Endothelial cell of umbilical vein (primary cell): ENCODE data around the gene PPP1R1A. TPM values are rescaled to one million over a fixed set of nuclear protein-coding genes. Genes with fewer than 3 reads are reported as not detected.

Experiments
- BruUV-seq: library from RNA; stranded (reverse); fragments of 400-500 nt; replicated peaks from 2 replicates; lab custom pipeline; 2021; lab: Mats Ljungman, UMichigan
- CTCF ChIA-PET: fragments of 300-600, 350-600 bp; sonication (Branson Sonifier 250); formaldehyde crosslinking; loops from one replicate; lab custom pipeline; 2021; ENCODE audit warnings: antibody characterized with exemption, inconsistent platforms; lab: Charles Lee
- POLR2A ChIA-PET: fragments of 300-600, 350-600 bp; sonication (Branson Sonifier 250); formaldehyde crosslinking; loops from one replicate; lab custom pipeline; 2021; ENCODE audit warnings: antibody characterized with exemption, inconsistent platforms; lab: Charles Lee
- DNase-seq: peaks from one replicate; pipeline ENCODE4 v3.0.0-alpha.2; 2011; ENCODE audit warnings: low read depth, low spot score
- FAIRE-seq: peaks from 2 replicates; lab custom pipeline; 2011; peaks lifted over from hg19 to GRCh38; lab: Jason Lieb, UNC
- H2AFZ ChIP-seq: 2 replicates; pipeline ENCODE4 v1.6.0; 2012; ENCODE audit warnings: low read depth, low read length, control low read depth, inconsistent platforms
- H3K27ac ChIP-seq: 2 replicates; pipeline ENCODE4 v1.5.1; 2011; ENCODE audit warnings: low read depth, mild to moderate bottlenecking, control low read depth, low read length, moderate library complexity; ENCODE audit not compliant: insufficient read depth
- H3K27me3 ChIP-seq, 2 experiments: 2 replicates each; pipeline versions ENCODE4 v1.6.0 to v1.6.1; 2011; ENCODE audit warnings: low read length in 2 of 2, mixed read lengths in 1 of 2; ENCODE audit not compliant: control insufficient read depth in 2 of 2, insufficient read depth in 2 of 2
- H3K36me3 ChIP-seq, 2 experiments: 2 replicates in 1 of 2; 3 replicates in 1 of 2; pipeline ENCODE4 v1.5.1; 2011; ENCODE audit warnings: low read length in 2 of 2, mild to moderate bottlenecking in 1 of 2, moderate library complexity in 1 of 2; ENCODE audit not compliant: control insufficient read depth in 2 of 2, insufficient read depth in 2 of 2; ENCODE audit errors: extremely low read depth in 1 of 2
- H3K4me1 ChIP-seq: 3 replicates; pipeline ENCODE4 v1.5.1; 2011; ENCODE audit warnings: mild to moderate bottlenecking, low read length; ENCODE audit not compliant: control insufficient read depth, insufficient read depth; ENCODE audit errors: extremely low read depth
- H3K4me2 ChIP-seq: 2 replicates; pipeline ENCODE4 v1.6.1; 2011; ENCODE audit warnings: low read length, control low read depth, mixed read lengths; ENCODE audit not compliant: insufficient read depth
- H3K4me3 ChIP-seq, 3 experiments: fragments of 200-600 bp in 1 of 3; sonication (generic), shearing (Covaris generic) in 1 of 3; replicated peaks in 1 of 3; 2 replicates each; pipeline ENCODE4 v1.5.1; 2011 to 2016; ENCODE audit warnings: control low read depth in 3 of 3, low read length in 3 of 3, mild to moderate bottlenecking in 2 of 3, inconsistent platforms in 1 of 3, low read depth in 1 of 3, moderate library complexity in 1 of 3; ENCODE audit not compliant: insufficient read depth in 1 of 3
- H3K79me2 ChIP-seq: 2 replicates; pipeline ENCODE4 v1.6.0; 2012; ENCODE audit warnings: low read length, inconsistent platforms; ENCODE audit not compliant: control insufficient read depth, insufficient read depth
- H3K9ac ChIP-seq: replicated peaks from 2 replicates; pipeline ENCODE3; 2011; ENCODE audit warnings: low read length, control low read depth; ENCODE audit not compliant: insufficient read depth; ENCODE audit errors: extremely low read depth
- H3K9me1 ChIP-seq: replicated peaks from 3 replicates; pipeline ENCODE4 v1.6.0; 2011; ENCODE audit warnings: mild to moderate bottlenecking, low read length; ENCODE audit not compliant: control insufficient read depth, insufficient read depth; ENCODE audit errors: extremely low read depth
- H3K9me3 ChIP-seq: replicated peaks from 2 replicates; pipeline ENCODE4 v1.5.1; 2012; ENCODE audit warnings: low read length, inconsistent platforms; ENCODE audit not compliant: control insufficient read depth, insufficient read depth
- H4K20me1 ChIP-seq: replicated peaks from 2 replicates; pipeline ENCODE3; 2011; ENCODE audit warnings: mild to moderate bottlenecking, low read length; ENCODE audit not compliant: control insufficient read depth, insufficient read depth; ENCODE audit errors: extremely low read depth
- CTCF ChIP-seq, 2 donors: IDR thresholded peaks; 1 replicate in 1 of 2; 2 replicates in 1 of 2; pipeline ENCODE4 v1.5.1; 2011; ENCODE audit warnings: low read length in 2 of 2, mild to moderate bottlenecking in 2 of 2, moderate library complexity in 2 of 2, control low read depth in 1 of 2, inconsistent platforms in 1 of 2, low read depth in 1 of 2; ENCODE audit not compliant: insufficient read depth in 1 of 2; ENCODE audit errors: extremely low read depth in 1 of 2
- EZH2 ChIP-seq: IDR thresholded peaks from 2 replicates; pipeline ENCODE4 v1.6.1; 2012; ENCODE audit warnings: borderline replicate concordance, low read depth, mild to moderate bottlenecking, moderate library complexity, low read length, inconsistent platforms; ENCODE audit not compliant: severe bottlenecking
- FOS ChIP-seq: IDR thresholded peaks from 2 replicates; pipeline ENCODE4 v1.6.1; 2011; ENCODE audit warnings: mild to moderate bottlenecking, low read length, moderate library complexity, borderline replicate concordance; ENCODE audit not compliant: insufficient read depth
- GATA2 ChIP-seq: IDR thresholded peaks from 2 replicates; pipeline ENCODE4 v1.7.0; 2011; ENCODE audit warnings: low read depth, mild to moderate bottlenecking, moderate library complexity, mixed read lengths, low read length; ENCODE audit not compliant: insufficient read length, insufficient read depth
- JUN ChIP-seq: IDR thresholded peaks from 2 replicates; pipeline ENCODE4 v1.6.1; 2011; ENCODE audit warnings: borderline replicate concordance, low read depth; ENCODE audit not compliant: insufficient read length, insufficient read depth
- MAX ChIP-seq: IDR thresholded peaks from 2 replicates; pipeline ENCODE4 v1.6.1; 2011; ENCODE audit not compliant: insufficient read depth, insufficient read length
- MYC ChIP-seq: IDR thresholded peaks from one replicate; pipeline ENCODE4 v1.6.1; 2011; ENCODE audit warnings: mild to moderate bottlenecking, low read depth, low read length
- POLR2A ChIP-seq: IDR thresholded peaks from 2 replicates; pipeline ENCODE4 v1.6.1; 2012; ENCODE audit warnings: low read depth, mild to moderate bottlenecking, control low read depth, low read length
- POLR2AphosphoS5 ChIP-seq: IDR thresholded peaks from 2 replicates; pipeline ENCODE4 v1.6.1; 2012; ENCODE audit warnings: low read depth, mild to moderate bottlenecking, control low read depth, low read length, moderate library complexity; ENCODE audit not compliant: insufficient read depth
- dilution Hi-C: fragments of 300-500 bp; cut with MboI; formaldehyde crosslinking; loops from one replicate; pipeline ENCODE4 v1.15.0; 2019; ENCODE audit warnings: low sequenced_read_pairs; ENCODE audit not compliant: extremely low pct_ligation_motif_present
- intact Hi-C: fragments of 100-400 bp; cut with micrococcal nuclease; formaldehyde crosslinking; loops from one replicate; pipeline ENCODE4 v1.10.0; 2022
- polyA plus RNA-seq, 4 experiments: library from polyadenylated mRNA; depleted of rRNA in 3 of 4; stranded (reverse) in 3 of 4; unstranded in 1 of 4; fragments of >200 nt; gene quantifications; 2 replicates each; pipeline versions ENCODE4 v1.2.1 to v1.2.3, GENCODE V29; 2011 to 2012; ENCODE audit warnings: missing spikeins in 1 of 4
- total RNA-seq: library from RNA; stranded (reverse); gene quantifications from 2 replicates; pipeline ENCODE4 v1.2.3, GENCODE V29; 2021

PPP1R1A gene
- total and polyA plus RNA-seq, 2 donors (not counting 3 experiments of a cell fraction or from before 2014, with no cell fraction given): not detected

- Histone ChIP-seq H2AFZ (no peak overlapping the region), H3K9me3 (no peaks in the 10 kb centered on the region), H3K9ac (no peak overlapping the region), H3K79me2 (no peaks in the 10 kb centered on the region), H3K4me2 (no peak overlapping the region), H3K4me3 (no peak overlapping the region), H3K27ac (no peak overlapping the region), H3K36me3 (no peaks in the 10 kb centered on the region), H3K27me3 (peaks cover 2 to 11% of the 10 kb centered on the region in 2 experiments), H3K9me1 (no peaks in the 10 kb centered on the region), H3K4me1 (no peaks in the 10 kb centered on the region), H4K20me1 (no peaks in the 10 kb centered on the region)
- BruUV-seq: no TSS peak
- DNase-seq: no peak
- FAIRE-seq: no peak
- ChIA-PET POLR2A (no interaction called here), CTCF (no interaction called here)
- dilution Hi-C loops (no loop called here), intact Hi-C loops (no loop called here)
- TF ChIP-seq MYC (no peak), POLR2A (no peak), GATA2 (no peak), EZH2 (no peak), POLR2AphosphoS5 (no peak), MAX (no peak), JUN (no peak), FOS (no peak), CTCF (IDR thresholded peaks at IDR 0.05; ENCODE audit: extremely low read depth in 1 of 2, insufficient read depth in 1 of 2, low read depth in 1 of 2, low read length in 2 of 2) (no peak)
Measured at GRCh38 chr12:54616933-54617680, 28.6 kb upstream of the PPP1R1A start.
